NB4 (cell line): ENCODE data around the gene RPP38.

ENCODE experiments used
- CTCF ChIP-seq: IDR thresholded peaks from one replicate; pipeline ENCODE4 v1.5.1; 2012; ENCODE audit warnings: low read depth, low read length
- POLR2A ChIP-seq: IDR thresholded peaks from 2 replicates; pipeline ENCODE4 v1.6.1; 2011; ENCODE audit warnings: mild to moderate bottlenecking; ENCODE audit not compliant: insufficient read length; ENCODE audit errors: extremely low read depth

- TF ChIP-seq POLR2A: no peak
- peak; percentile 77 for TF ChIP-seq CTCF
Observed at GRCh38 chr10:15106352-15107013, 9.3 kb downstream of the RPP38 start.
